H1 (cell line): Measurements from ENCODE around the gene TCERG1L. TPM values are rescaled to one million over a fixed set of nuclear protein-coding genes. Genes with fewer than 3 reads are reported as not detected.
A peak's percentile ranks its signal among the peaks of the same experiment; 100 is the strongest.

Experiments used
- CTCF ChIA-PET: fragments of 300-600 bp; sonication (Branson Sonifier 250); formaldehyde crosslinking; loops from one replicate; lab custom pipeline; 2021; ENCODE audit not compliant: partially characterized antibody; lab: Charles Lee
- POLR2A ChIA-PET: fragments of 300-600 bp; sonication (Branson Sonifier 250); formaldehyde crosslinking; loops from one replicate; lab custom pipeline; 2021; ENCODE audit warnings: inconsistent platforms; ENCODE audit not compliant: partially characterized antibody; lab: Charles Lee
- DNase-seq, 2 experiments: peaks; one replicate each; pipeline versions ENCODE4 v3.0.0 to v3.0.0-alpha.2; 2010 to 2022; ENCODE audit warnings: low spot score in 2 of 2, low read depth in 1 of 2, mixed read lengths in 1 of 2
- FAIRE-seq: peaks from 2 replicates; lab custom pipeline; 2011; peaks lifted over from hg19 to GRCh38; lab: Jason Lieb, UNC
- H2AFZ ChIP-seq: 2 replicates; pipeline ENCODE4 v1.8.1; 2012; ENCODE audit warnings: low read length, inconsistent platforms
- H2AK5ac ChIP-seq: 2 replicates; pipeline ENCODE4 v1.6.1; 2013; ENCODE audit warnings: low read depth, low read length
- H2BK120ac ChIP-seq: replicated peaks from 2 replicates; pipeline ENCODE3; 2013; ENCODE audit warnings: low read depth, low read length, inconsistent platforms
- H2BK12ac ChIP-seq: 2 replicates; pipeline ENCODE4 v1.6.1; 2013; ENCODE audit warnings: low read depth, low read length
- H2BK15ac ChIP-seq: 2 replicates; pipeline ENCODE4 v1.6.1; 2013; ENCODE audit warnings: low read length
- H2BK20ac ChIP-seq: 2 replicates; pipeline ENCODE4 v1.6.1; 2013; ENCODE audit warnings: low read length
- H2BK5ac ChIP-seq: 2 replicates; pipeline ENCODE4 v1.6.1; 2013; ENCODE audit warnings: low read depth, low read length
- H3K14ac ChIP-seq: 2 replicates; pipeline ENCODE4 v1.6.1; 2013; ENCODE audit warnings: inconsistent platforms; ENCODE audit not compliant: insufficient read length
- H3K18ac ChIP-seq: 2 replicates; pipeline ENCODE4 v1.6.1; 2013; ENCODE audit warnings: low read length; ENCODE audit errors: extremely low read depth
- H3K23ac ChIP-seq: 2 replicates; pipeline ENCODE4 v1.6.1; 2013; ENCODE audit warnings: inconsistent platforms; ENCODE audit not compliant: insufficient read length
- H3K23me2 ChIP-seq: 2 replicates; pipeline ENCODE4 v1.6.1; 2013; ENCODE audit warnings: low read depth, low read length
- H3K27ac ChIP-seq: 2 replicates; pipeline ENCODE4 v1.6.1; 2011; ENCODE audit warnings: low read depth, low read length, inconsistent platforms
- H3K27me3 ChIP-seq, 4 experiments: replicated peaks in 1 of 4; 1 replicate in 1 of 4; 2 replicates in 3 of 4; pipeline versions ENCODE4 v1.6.1 to v1.8.1; 2011 to 2013; ENCODE audit warnings: low read length in 3 of 4, mild to moderate bottlenecking in 3 of 4, inconsistent platforms in 2 of 4, mixed read lengths in 2 of 4, moderate library complexity in 1 of 4; ENCODE audit not compliant: control insufficient read depth in 3 of 4, insufficient read depth in 3 of 4; ENCODE audit errors: extremely low read depth in 1 of 4
- H3K36me3 ChIP-seq, 4 experiments: 2 replicates each; pipeline versions ENCODE4 v1.6.1 to v1.8.1; 2011 to 2013; ENCODE audit warnings: mild to moderate bottlenecking in 4 of 4, low read length in 3 of 4, moderate library complexity in 2 of 4, control low read depth in 1 of 4, inconsistent platforms in 1 of 4; ENCODE audit not compliant: insufficient read depth in 4 of 4, control insufficient read depth in 2 of 4
- H3K4ac ChIP-seq: replicated peaks from 2 replicates; pipeline ENCODE3; 2013; ENCODE audit warnings: low read length, low read depth, mixed read lengths, inconsistent platforms; ENCODE audit not compliant: insufficient read length
- H3K4me1 ChIP-seq, 4 experiments: replicated peaks in 1 of 4; 1 replicate in 1 of 4; 2 replicates in 3 of 4; pipeline versions ENCODE4 v1.6.1 to v1.8.1; 2011 to 2013; ENCODE audit warnings: low read length in 3 of 4, inconsistent platforms in 2 of 4, mixed read lengths in 1 of 4; ENCODE audit not compliant: insufficient read depth in 4 of 4, control insufficient read depth in 3 of 4
- H3K4me2 ChIP-seq, 2 experiments: 2 replicates each; pipeline versions ENCODE4 v1.6.1 to v1.8.1; 2011 to 2013; ENCODE audit warnings: low read depth in 2 of 2, low read length in 2 of 2, control low read depth in 1 of 2, inconsistent platforms in 1 of 2, mild to moderate bottlenecking in 1 of 2; ENCODE audit not compliant: insufficient read depth in 1 of 2
- H3K4me3 ChIP-seq, 4 experiments: fragments of 200-600, 300-600 bp in 1 of 4; sonication (generic), shearing (Covaris generic), sonication (Bioruptor Twin) in 1 of 4; 2 replicates each; pipeline versions ENCODE4 v1.5.1 to v1.8.1; 2011 to 2016; ENCODE audit warnings: low read length in 4 of 4, low read depth in 3 of 4, control low read depth in 2 of 4, inconsistent platforms in 2 of 4, mild to moderate bottlenecking in 2 of 4, mixed read lengths in 1 of 4, moderate library complexity in 1 of 4; ENCODE audit not compliant: insufficient read depth in 2 of 4; ENCODE audit errors: extremely low read depth in 1 of 4
- H3K56ac ChIP-seq: replicated peaks from 2 replicates; pipeline ENCODE3; 2013; ENCODE audit warnings: low read depth, mild to moderate bottlenecking, mixed read lengths, low read length, inconsistent platforms; ENCODE audit not compliant: insufficient read length
- H3K79me1 ChIP-seq: 2 replicates; pipeline ENCODE4 v1.6.1; 2013; ENCODE audit warnings: low read depth, low read length, control low read depth
- H3K79me2 ChIP-seq, 2 experiments: 2 replicates each; pipeline versions ENCODE4 v1.6.1 to v1.8.1; 2012 to 2013; ENCODE audit warnings: low read length in 2 of 2, mild to moderate bottlenecking in 2 of 2, inconsistent platforms in 1 of 2; ENCODE audit not compliant: insufficient read depth in 2 of 2, control insufficient read depth in 1 of 2
- H3K9ac ChIP-seq, 4 experiments: replicated peaks in 1 of 4; 1 replicate in 1 of 4; 2 replicates in 3 of 4; pipeline versions ENCODE4 v1.6.1 to v1.8.1; 2011 to 2013; ENCODE audit warnings: low read depth in 3 of 4, low read length in 3 of 4, control low read depth in 2 of 4, mild to moderate bottlenecking in 2 of 4, moderate library complexity in 2 of 4, inconsistent platforms in 1 of 4; ENCODE audit errors: extremely low read depth in 1 of 4
- H3K9me3 ChIP-seq, 2 experiments: 2 replicates each; pipeline versions ENCODE4 v1.6.1 to v1.8.1; 2012 to 2013; ENCODE audit warnings: mild to moderate bottlenecking in 2 of 2, moderate library complexity in 2 of 2, control low read depth in 1 of 2, inconsistent platforms in 1 of 2, low read depth in 1 of 2, low read length in 1 of 2, mixed read lengths in 1 of 2; ENCODE audit not compliant: insufficient read depth in 2 of 2
- H4K20me1 ChIP-seq, 2 experiments: replicated peaks in 1 of 2; 2 replicates each; pipeline versions ENCODE3 to v1.8.1; 2011 to 2013; ENCODE audit warnings: inconsistent platforms in 2 of 2, low read length in 2 of 2, mild to moderate bottlenecking in 1 of 2; ENCODE audit not compliant: insufficient read depth in 2 of 2, control insufficient read depth in 1 of 2
- H4K5ac ChIP-seq: 2 replicates; pipeline ENCODE4 v1.6.1; 2013; ENCODE audit warnings: low read length, low read depth, mixed read lengths, inconsistent platforms; ENCODE audit not compliant: insufficient read length
- H4K8ac ChIP-seq: 2 replicates; pipeline ENCODE4 v1.8.0; 2013; ENCODE audit warnings: mild to moderate bottlenecking, moderate library complexity, low read length, inconsistent platforms; ENCODE audit not compliant: insufficient read depth; ENCODE audit errors: extremely low read depth
- H4K91ac ChIP-seq: replicated peaks from 2 replicates; pipeline ENCODE3; 2013; ENCODE audit warnings: low read length, mixed read lengths, inconsistent platforms; ENCODE audit not compliant: insufficient read length
- EGR1 ChIP-seq: IDR thresholded peaks from 2 replicates; pipeline ENCODE4 v1.6.1; 2011; ENCODE audit warnings: low read depth, low read length, borderline replicate concordance
- JUN ChIP-seq: IDR thresholded peaks from 2 replicates; pipeline ENCODE4 v1.6.1; 2011; ENCODE audit warnings: low read depth, mild to moderate bottlenecking, improper control_type of control experiment, low read length
- POLR2AphosphoS5 ChIP-seq: IDR thresholded peaks from 2 replicates; pipeline ENCODE4 v1.6.1; 2011; ENCODE audit warnings: low read depth, low read length
- SIN3A ChIP-seq, 2 experiments: IDR thresholded peaks in 1 of 2; conservative IDR thresholded peaks in 1 of 2; 2 replicates each; pipeline ENCODE4 v1.6.1; 2011 to 2012; ENCODE audit warnings: low read length in 2 of 2, improper control_type of control experiment in 1 of 2, low read depth in 1 of 2, mild to moderate bottlenecking in 1 of 2
- TBP ChIP-seq: IDR thresholded peaks from 2 replicates; pipeline ENCODE4 v1.6.1; 2011; ENCODE audit warnings: low read depth, low read length, improper control_type of control experiment
- TCF12 ChIP-seq: IDR thresholded peaks from 2 replicates; pipeline ENCODE4 v1.6.1; 2011; ENCODE audit warnings: low read depth, mild to moderate bottlenecking, low read length
- WGBS, 2 experiments: shearing (Covaris generic) in 1 of 2; methylation state at CpG; one replicate each; pipeline versions ENCODE4 v1.1.6 to v1.1.7; 2013 to 2015; ENCODE audit warnings: low lambda C conversion rate in 2 of 2, mixed read lengths in 2 of 2, inconsistent platforms in 1 of 2, low coverage in 1 of 2, missing lambda C conversion rate in 1 of 2; ENCODE audit not compliant: insufficient replicate concordance in 2 of 2, insufficient coverage in 1 of 2, insufficient read length in 1 of 2; ENCODE audit errors: extremely low coverage in 1 of 2, missing lambda C conversion rate in 1 of 2; 5-methylcytosine and 5-hydroxymethylcytosine counted together
- polyA plus RNA-seq, 7 experiments: library from polyadenylated mRNA; depleted of rRNA in 3 of 7; stranded (reverse) in 5 of 7; unstranded in 2 of 7; fragments of >200 nt in 5 of 7; fragments of 200-250 nt in 2 of 7; gene quantifications; 1 replicate in 5 of 7; 2 replicates in 1 of 7; 4 replicates in 1 of 7; pipeline versions ENCODE4 v1.2.1 to v1.2.3, GENCODE V29; 2011 to 2013; ENCODE audit warnings: missing spikeins in 2 of 7, mixed read lengths in 2 of 7
- total RNA-seq: library from RNA; stranded (reverse); fragmentation: NEBNext Ultra II Directional; extraction: Animal tissue kit (Norgen Biotek cat#: 25700); gene quantifications from 2 replicates; pipeline ENCODE4 v1.2.1, GENCODE V29; 2021

Gene TCERG1L
- total and polyA plus RNA-seq, 2 of the 8 experiments (the other 6 are each of a cell fraction or from before 2014, with no cell fraction given) = 3.9 to 6.9 TPM

- no peak overlapping the region for H3K56ac ChIP-seq
- H3K79me2 ChIP-seq = no peaks in the 10 kb centered on the region
- H4K5ac ChIP-seq = no peak overlapping the region
- POLR2A ChIA-PET = no interaction called here
- no peak overlapping the region for H3K18ac ChIP-seq
- no peak overlapping the region for H2BK20ac ChIP-seq
- no peaks in the 10 kb centered on the region; a peak in 1 of 7 replicates for H3K4me1 ChIP-seq
- WGBS, 2 experiments = 84% methylated on average over 15 of the region's 15 CpGs; no CpG with 5 or more reads in 1 of the 2 experiments
- H2BK15ac ChIP-seq = no peak overlapping the region
- no peak overlapping the region for H3K4me3 ChIP-seq
- no peak overlapping the region for H2BK120ac ChIP-seq
- no peak overlapping the region for H3K23ac ChIP-seq
- peak overlapping the region; percentile 35 for H4K8ac ChIP-seq
- no peak overlapping the region for H3K9ac ChIP-seq
- FAIRE-seq (no peak), DNase-seq (no peak)
- H2BK5ac ChIP-seq = no peak overlapping the region
- no peaks in the 10 kb centered on the region for H3K9me3 ChIP-seq
- CTCF ChIA-PET = interaction anchor here (2.2 kb wide), 1 partner anchor 36 kb away, joined by 5 read pairs; no protein-coding TSS in a partner anchor
- no peaks in the 10 kb centered on the region for H3K23me2 ChIP-seq
- H2AFZ ChIP-seq = no peak overlapping the region
- no peaks in the 10 kb centered on the region for H3K79me1 ChIP-seq
- no peak overlapping the region for H2BK12ac ChIP-seq
- no peaks in the 10 kb centered on the region for H3K36me3 ChIP-seq
- H3K27me3 ChIP-seq = no peaks in the 10 kb centered on the region
- no peak overlapping the region for H3K27ac ChIP-seq
- H4K20me1 ChIP-seq = peaks cover 0 to 1% of the 10 kb centered on the region in 2 experiments
- no peak overlapping the region for H2AK5ac ChIP-seq
- no peak overlapping the region for H4K91ac ChIP-seq
- no peak overlapping the region for H3K4me2 ChIP-seq
- no peak overlapping the region for H3K4ac ChIP-seq
- H3K14ac ChIP-seq = no peak overlapping the region
- no peak for TF ChIP-seq EGR1
- no peak for TF ChIP-seq POLR2AphosphoS5
- TF ChIP-seq JUN = no peak
- no peak for TF ChIP-seq TBP
- no peak for TF ChIP-seq TCF12
- no peak for TF ChIP-seq SIN3A (conservative IDR thresholded peaks at IDR 0.05 in 1 of 2, IDR thresholded peaks at IDR 0.05 in 1 of 2; ENCODE audit: low read depth in 1 of 2, low read length in 2 of 2)
Observed at GRCh38 chr10:131272897-131273451, 38.5 kb downstream of the TCERG1L start.
